HG03469 (cell line): ENCODE measurements around the gene ST6GALNAC3.

Experiments used
- ATAC-seq: cut with Tn5 transposase; IDR thresholded peaks from one replicate; pipeline ENCODE4 v1.9.1; 2021; ENCODE audit warnings: mild to moderate bottlenecking, moderate library complexity, moderate number of reproducible peaks; ENCODE audit not compliant: unreplicated experiment

Gene ST6GALNAC3

DNA sequence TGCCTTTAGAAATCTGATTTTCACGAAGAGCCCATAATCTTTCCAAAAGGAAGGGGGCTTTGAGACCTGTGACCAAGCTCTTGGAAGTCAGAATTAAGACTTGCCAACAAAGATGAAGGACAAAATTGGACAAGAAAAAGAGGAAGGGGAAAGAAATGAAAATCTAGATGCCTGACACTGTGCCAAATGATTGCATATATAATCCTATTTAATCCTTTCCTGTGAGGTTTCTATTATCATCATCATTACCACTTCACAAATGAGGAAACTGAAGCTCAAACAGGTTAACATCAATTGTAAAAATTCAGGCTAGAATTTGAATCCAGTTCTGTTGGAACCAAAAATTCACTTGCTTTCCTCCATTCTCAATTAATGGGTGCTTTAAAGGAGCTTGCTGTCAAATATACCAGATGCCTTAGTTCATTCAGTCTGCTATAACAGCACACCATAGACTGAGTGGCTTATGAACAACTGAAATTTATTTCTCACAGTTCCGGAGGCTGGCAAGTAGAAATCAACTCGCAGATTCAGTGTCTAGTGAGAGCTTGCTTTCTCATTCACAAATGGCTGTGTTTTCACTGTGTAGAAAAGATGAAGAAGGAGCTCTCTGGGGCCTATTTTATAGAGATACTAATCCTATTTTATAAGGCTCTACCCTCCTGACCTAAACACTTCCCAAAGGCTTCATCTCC is 595.2 kb downstream of the ST6GALNAC3 start:
- ATAC-seq: no peak

DNA sequence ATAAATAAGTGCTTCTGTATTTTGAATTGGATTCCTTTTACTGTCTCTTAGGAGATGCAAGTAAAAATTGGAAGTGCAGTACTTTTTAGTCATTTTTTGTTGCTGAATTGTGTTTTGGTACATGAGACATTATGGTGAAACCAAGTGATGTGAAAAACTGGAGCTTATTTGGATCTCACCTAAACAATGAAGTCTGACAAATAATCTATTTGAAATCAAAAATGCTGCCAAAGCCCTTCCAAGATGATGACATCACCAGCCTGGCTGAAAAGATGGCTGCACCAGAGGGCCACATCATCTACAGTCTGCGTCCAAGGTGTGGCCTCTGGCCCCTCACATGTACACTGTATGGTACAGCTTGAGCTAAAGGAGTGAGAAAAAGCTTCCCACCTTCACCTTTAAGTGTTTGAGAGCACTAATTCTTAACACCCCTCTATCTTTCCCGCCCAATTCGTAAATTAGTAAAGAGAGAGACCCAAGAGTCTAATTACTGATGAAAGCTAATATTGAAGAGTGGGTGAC is 600.2 kb downstream of the ST6GALNAC3 start:
- no peak for ATAC-seq

DNA sequence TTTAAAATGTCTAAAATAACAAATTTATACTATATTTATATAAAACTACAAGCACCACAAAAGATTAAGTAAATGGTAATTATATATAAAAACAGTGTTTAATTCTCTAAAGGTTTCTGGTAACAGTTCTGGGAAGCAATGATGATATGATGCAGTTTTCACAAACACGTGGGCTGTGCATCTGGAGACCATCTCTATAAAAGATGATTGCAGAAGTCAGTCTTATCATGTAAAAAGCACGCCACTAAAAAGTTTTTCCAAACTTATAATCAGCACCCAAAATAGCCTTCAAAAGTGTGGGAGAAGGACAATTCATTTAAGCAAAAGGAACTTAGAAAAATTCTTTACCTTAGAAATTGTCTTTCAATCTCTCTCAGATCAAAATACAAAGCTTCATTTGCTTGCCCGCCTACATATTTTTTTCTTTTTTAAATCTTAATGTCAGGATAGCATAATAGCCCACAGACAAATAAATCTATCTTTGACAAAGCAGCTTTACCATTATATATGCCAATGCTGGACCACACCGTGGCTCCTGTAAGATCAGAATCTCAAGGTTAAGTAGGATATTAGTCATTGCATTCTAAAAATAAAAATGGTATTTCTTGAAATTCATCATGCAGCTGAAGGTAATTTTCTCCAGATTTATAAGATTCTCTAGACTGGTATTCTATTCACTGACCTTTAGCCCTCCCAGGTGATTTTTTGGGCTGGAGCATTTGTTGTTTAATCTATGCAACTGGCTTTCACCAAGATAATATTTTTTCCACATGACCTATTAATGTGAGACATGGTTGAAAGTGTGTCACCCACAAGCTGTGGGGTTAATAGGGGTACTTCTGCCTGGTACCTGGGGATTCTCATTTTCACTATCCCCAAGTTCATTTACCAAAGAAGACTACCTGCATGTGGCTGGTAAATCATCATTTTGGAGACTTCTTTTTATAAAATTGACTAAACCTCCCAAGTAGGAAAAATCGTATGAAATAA is 603.2 kb downstream of the ST6GALNAC3 start:
- peak; percentile 64 for ATAC-seq

DNA sequence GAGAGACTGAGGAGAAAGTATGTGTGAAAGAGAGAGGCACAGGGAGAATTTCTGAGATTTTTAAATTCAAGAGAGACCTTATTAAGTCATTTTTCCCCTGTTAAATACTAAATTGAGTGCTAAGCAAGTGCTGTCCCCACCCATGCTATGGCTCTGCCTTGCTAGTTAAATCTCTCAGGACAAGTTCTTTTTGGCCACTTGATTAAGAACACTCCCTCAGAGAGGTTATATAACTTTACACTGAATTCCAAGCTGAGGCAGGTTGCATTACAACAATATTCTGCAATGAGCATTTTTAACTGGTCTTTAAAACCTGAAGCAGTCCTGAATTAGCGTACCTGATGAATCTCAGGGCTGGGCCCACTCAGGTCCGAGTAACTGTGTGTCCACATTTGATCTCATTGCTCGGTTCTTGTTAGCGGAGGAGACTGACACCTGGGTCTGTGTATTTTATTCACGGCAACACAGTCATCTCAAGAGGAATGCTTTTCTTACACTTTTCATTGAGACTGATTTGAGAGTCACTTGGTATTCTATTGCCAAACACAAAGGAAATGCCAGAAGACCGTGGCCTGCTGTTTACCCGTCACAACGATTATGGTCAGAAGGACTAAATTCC is 605.1 kb downstream of the ST6GALNAC3 start:
- ATAC-seq: no peak

DNA sequence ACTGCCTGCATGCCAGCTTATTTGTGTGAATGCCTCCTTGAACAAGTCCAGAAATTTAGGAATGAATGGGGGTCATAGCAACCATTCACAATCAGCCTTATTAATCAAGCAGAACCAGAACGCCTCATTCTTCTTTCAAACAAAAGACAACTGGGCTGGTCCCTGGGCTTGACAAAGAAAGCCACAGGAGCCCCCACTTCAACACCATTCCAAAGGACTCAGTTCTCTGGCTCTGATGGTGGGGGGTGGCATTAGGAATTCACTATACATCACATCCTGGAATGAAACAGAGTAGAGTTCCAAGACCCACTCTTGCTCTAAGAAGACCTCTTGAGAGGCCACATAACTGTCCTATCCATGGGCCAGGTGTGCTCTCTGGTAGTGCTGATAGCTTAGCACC is 606.1 kb downstream of the ST6GALNAC3 start:
- ATAC-seq: no peak

DNA sequence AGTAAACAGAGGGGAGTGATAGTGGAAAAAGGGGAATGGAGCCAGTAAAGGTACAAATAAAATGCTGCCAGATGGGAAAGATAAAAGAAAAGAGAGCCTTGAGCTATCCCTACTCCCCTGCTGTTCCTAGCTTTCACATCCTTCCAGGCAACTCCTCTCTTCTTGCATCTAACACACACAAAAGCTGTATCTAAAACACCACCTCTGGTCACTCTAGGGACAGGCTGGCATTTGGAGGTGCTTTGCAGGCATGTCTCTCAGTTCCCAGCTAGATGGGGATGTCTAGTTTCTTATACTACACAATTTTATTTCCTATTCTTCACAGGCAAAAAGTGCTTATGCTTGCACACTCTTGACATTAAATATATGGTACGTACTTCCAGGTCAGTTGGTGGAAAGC is 607.6 kb downstream of the ST6GALNAC3 start:
- no peak for ATAC-seq
